ENCODE results near the gene PHACTR4. TPM values are rescaled to one million over a fixed set of nuclear protein-coding genes. Genes with fewer than 3 reads are reported as not detected.
A peak's percentile ranks its signal among the peaks of the same experiment; 100 is the strongest.

Gene PHACTR4
- total and polyA plus RNA-seq, 12 donors = 12.0 to 44.8 (median 23.0) TPM

- TF ChIP-seq POLR2A (IDR thresholded peaks at IDR 0.05) (no peak), CTCF (IDR thresholded peaks at IDR 0.05) (no peak)
- H3K4me3 ChIP-seq = no peak overlapping the region
- intact Hi-C loops (cut with DNase I) = no loop called here
- H3K9me3 ChIP-seq (replicated peaks in 1 of 3) = no peaks in the 10 kb centered on the region
- no peak for DNase-seq
- H3K27me3 ChIP-seq = no peaks in the 10 kb centered on the region
- H3K36me3 ChIP-seq (replicated peaks in 1 of 2) = no peaks in the 10 kb centered on the region
- H3K4me1 ChIP-seq (replicated peaks in 1 of 2) = no peaks in the 10 kb centered on the region
- WGBS, 4 donors = 49 to 63% (median 59%) methylated on average over 4 of the region's 4 CpGs
- no peak overlapping the region for H3K27ac ChIP-seq
Measured at GRCh38 chr1:28395181-28395580, 25.6 kb downstream of the PHACTR4 start.

GRCh38 chr1:28401760-28402159 is 32.2 kb downstream of the PHACTR4 start:
- intact Hi-C loops (cut with DNase I) = loop anchor here (10.0 kb wide), 1 partner anchor 203 kb away; no protein-coding TSS in a partner anchor
- WGBS, 4 donors = 58 to 83% (median 63%) methylated on average over 1 of the region's 1 CpG
- DNase-seq = peak in 1 of 7 donors; percentile 35

GRCh38 chr1:28409090-28409489 is 39.5 kb downstream of the PHACTR4 start:
- no peaks in the 10 kb centered on the region for H3K27me3 ChIP-seq
- H3K4me1 ChIP-seq (replicated peaks in 1 of 2) = no peaks in the 10 kb centered on the region
- WGBS, 4 donors = 83 to 100% (median 95%) methylated on average over 1 of the region's 1 CpG
- no peak overlapping the region for H3K27ac ChIP-seq
- TF ChIP-seq CTCF (IDR thresholded peaks at IDR 0.05) (no peak), POLR2A (IDR thresholded peaks at IDR 0.05) (no peak)
- no peak for DNase-seq
- no peak overlapping the region for H3K4me3 ChIP-seq
- no peaks in the 10 kb centered on the region for H3K9me3 ChIP-seq (replicated peaks in 1 of 3)
- intact Hi-C loops (cut with DNase I) = loop anchor here (10.0 kb wide), 1 partner anchor 196 kb away; no protein-coding TSS in a partner anchor
- H3K36me3 ChIP-seq (replicated peaks in 1 of 2) = no peaks in the 10 kb centered on the region

More at GRCh38 chr1:28401760-28402159, 32.2 kb downstream of the PHACTR4 start:
- Histone ChIP-seq H3K4me1 (replicated peaks in 1 of 2) (no peaks in the 10 kb centered on the region), H3K27ac (no peak overlapping the region), H3K4me3 (no peak overlapping the region), H3K36me3 (replicated peaks in 1 of 2) (no peaks in the 10 kb centered on the region), H3K27me3 (no peaks in the 10 kb centered on the region), H3K9me3 (replicated peaks in 1 of 3) (no peaks in the 10 kb centered on the region)
- TF ChIP-seq CTCF (IDR thresholded peaks at IDR 0.05) = no peak
- no peak for TF ChIP-seq POLR2A (IDR thresholded peaks at IDR 0.05)

GRCh38 chr1:28411656-28412055 is 42.1 kb downstream of the PHACTR4 start:
- intact Hi-C loops (cut with DNase I) = loop anchor here (5.0 to 10.0 kb wide), 2 partner anchors 93 to 96 kb away; partner anchors contain the start of gene RCC1 (in 2 of the 2)
- no peak for DNase-seq
- peaks cover 5 to 9% of the 10 kb centered on the region in 2 donors for H3K4me1 ChIP-seq (replicated peaks in 1 of 2)
- 90 to 92% (median 91%) methylated on average over 5 of the region's 5 CpGs for WGBS, 4 donors
- no peaks in the 10 kb centered on the region for H3K9me3 ChIP-seq (replicated peaks in 1 of 3)
- no peaks in the 10 kb centered on the region for H3K27me3 ChIP-seq
- no peak overlapping the region for H3K27ac ChIP-seq
- no peak for TF ChIP-seq CTCF (IDR thresholded peaks at IDR 0.05)
- no peak for TF ChIP-seq POLR2A (IDR thresholded peaks at IDR 0.05)
- no peak overlapping the region for H3K4me3 ChIP-seq
- H3K36me3 ChIP-seq (replicated peaks in 1 of 2) = no peaks in the 10 kb centered on the region

Data from adrenal gland (tissue), 12 donors.